HL-60/S4 treated with phorbol 12-myristate 13-acetate at 8.2 ng/mL for 4 days and 3 days (cell line): ENCODE measurements around the gene SOCS4.

Experiments used
- in situ Hi-C: fragments of 300-500 bp; cut with MboI; formaldehyde crosslinking; loops from 2 replicates; pipeline ENCODE4 v1.15.0; 2022; ENCODE audit warnings: low sequenced_read_pairs

Gene SOCS4

DNA sequence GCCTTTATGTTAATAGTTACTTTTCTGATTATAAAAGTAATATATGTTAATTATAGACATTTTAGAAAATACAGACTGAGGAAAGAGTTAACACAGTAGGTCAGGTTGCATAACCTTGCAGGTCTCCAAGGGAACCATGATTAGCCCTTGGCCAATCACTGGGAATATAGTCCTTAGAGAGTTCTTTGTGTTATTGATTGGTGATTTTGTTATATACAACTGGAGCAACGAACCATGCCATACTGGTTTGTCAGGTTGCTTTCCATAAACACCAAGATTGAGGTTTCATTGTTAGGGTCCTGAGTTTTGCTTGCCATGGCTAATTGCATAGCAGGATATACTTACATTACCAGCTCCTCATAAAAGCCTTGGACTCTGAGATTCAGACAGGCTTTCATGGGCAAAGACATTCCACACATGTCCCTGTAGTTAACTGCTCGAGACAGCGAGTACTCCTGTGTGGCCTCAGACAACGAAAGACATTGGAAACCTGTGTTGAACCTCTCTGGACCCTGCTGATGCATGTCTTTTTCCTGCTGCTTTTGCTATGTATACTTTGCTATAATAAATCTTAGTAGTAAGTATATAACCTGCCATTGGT is 58.1 kb downstream of the SOCS4 start:
- in situ Hi-C loops, result no loop called here

DNA sequence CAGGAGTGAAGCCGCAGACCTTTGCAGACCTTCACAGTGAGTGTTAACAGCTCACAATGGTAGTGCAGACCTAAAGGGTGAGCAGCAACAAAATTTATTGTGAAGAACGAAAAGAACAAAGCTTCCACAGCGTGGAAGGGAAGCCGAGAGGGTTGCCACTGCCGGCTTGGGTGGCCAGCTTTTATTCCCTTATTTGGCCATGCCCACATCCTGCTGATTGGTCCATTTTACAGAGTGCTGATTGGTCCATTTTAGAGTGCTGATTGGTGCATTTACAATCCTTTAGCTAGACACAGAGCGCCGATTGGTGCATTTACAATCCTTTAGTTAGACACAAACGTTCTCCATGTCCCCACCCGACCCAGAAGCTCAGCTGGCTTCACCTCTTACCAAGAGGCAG is 59.9 kb downstream of the SOCS4 start:
- in situ Hi-C loops, result no loop called here

DNA sequence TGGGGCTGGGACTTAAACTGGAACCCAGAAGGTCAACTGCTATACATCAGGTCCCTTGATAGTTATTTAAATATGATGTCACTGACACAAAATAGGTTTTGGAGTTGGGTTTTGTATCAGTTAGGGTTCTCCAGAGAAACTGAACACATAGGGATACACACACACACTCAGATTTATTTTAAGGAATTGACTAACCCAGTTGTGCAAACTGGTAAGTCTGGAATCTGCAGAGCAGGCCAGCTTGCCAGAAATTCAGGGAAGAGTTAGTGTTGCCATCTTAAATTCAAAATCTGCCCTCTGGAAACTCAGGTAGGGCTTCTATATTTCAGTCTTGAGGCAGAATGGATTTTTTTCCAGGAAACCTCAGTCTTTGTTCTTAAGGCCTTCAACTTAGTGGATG is 61.3 kb downstream of the SOCS4 start:
- in situ Hi-C loops, result no loop called here

DNA sequence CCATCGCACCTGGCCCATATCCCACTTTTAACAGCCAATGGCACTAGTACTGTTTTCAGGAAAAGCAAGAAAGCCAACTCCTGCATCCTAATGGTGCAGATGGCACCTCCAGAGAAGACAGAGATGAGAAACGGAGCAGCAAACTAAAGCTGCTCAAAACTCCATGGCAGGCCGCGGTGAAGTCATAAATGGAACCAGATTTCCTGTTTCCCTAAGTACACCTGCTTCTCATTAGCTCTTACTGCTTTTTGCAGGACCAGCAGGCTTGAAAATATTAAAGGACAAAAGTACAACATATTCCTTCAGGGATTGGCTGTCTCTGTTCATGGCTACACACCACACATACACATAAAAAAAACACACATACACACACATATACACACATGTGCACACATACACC is 65.3 kb downstream of the SOCS4 start:
- in situ Hi-C loops, result loop anchor here (10.0 kb wide), 1 partner anchor 62 kb away; no protein-coding TSS in a partner anchor

DNA sequence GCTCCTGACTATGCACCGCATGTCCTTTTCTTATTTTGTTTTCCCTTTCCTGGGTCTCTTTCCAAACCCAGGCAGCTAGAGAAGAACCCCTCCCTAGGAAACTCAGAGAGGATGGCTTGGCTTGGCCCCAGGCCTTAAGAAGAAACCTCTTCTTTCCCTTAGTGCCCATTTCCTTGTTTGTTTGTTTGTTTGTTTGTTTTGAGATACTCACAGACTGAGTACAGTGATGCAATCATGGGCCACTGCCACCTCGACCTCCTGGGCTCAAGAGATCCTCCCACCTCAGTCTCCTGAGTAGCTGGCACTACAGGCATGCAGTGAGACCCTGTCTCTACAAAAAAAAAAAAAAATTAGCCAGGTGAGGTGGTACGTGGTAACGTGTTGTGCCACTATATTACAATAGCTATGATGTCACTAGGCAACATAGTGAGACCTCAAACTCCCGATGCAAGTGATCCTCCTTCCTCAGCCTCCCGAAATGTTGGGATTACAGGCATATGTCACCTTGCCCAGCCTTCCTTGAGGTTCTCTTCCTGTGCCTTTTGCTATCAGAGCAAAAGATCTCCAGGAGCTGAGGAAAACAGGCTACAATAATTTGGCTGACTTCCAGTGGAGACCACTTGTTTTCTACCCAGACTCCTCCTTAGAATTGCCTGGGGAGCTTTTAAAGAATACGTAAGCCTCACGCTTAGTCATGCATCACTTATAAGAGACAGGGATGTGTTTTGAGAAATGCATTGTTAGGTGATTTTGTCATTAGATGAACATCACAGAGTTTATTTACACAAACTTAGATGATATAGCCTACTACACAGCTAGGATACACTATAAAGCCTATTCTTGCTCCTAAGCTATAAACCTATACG is 67.5 kb downstream of the SOCS4 start:
- in situ Hi-C loops, result loop anchor here (10.0 kb wide), 1 partner anchor 60 kb away; no protein-coding TSS in a partner anchor

DNA sequence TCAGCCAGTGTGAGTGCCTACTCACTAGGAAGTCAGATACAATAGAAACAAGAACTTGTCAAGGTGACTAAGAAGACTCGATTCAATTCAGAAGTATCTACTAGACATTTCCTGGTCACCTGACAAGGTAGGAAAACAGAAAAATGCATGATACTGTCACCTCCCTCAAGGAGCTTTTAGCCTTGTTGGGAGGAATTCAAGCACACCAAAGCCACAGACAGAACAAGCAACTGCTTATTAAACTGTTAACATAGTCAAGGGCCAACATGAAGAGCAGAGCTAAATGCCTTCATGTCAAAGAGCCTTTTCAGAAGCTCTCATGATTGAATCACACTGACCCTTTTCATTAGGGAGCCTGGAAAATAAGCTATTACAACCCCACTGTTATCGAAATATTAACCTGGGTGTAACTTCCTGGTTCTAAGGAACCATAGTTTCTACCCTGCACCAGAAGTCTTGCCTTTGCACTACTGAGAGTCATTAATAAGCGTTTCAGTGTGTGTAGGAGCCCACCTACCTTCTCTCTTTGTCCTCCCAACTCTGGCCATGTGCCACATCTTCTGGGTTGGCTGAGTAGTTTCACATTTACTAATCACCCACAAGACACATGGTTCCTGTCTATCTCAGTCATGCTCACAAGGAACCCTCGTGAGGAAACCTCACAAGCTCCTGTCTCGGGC is 71.0 kb downstream of the SOCS4 start:
- in situ Hi-C loops, result loop anchor here (10.0 kb wide), 1 partner anchor 57 kb away; no protein-coding TSS in a partner anchor

DNA sequence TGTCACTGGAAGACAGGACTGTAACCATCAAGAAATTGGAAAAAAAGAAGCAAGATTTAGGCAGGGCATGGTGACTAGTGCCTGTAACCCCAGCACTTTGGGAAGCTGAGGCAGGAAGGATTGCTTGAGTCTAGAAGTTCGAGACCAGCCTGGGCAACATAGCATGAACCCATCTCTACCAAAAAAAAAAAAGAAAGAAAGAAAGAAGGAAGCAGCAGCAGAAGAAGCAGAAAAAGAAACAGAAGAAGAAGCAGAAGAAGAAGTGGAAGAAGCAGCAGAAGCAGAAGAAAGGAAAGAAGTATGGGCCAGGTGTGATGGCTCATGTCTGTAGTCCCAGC is 71.5 kb downstream of the SOCS4 start:
- in situ Hi-C loops, result loop anchor here (10.0 kb wide), 1 partner anchor 56 kb away; no protein-coding TSS in a partner anchor
